Measurements from ENCODE around the gene BOLA3. TPM values are rescaled to one million over a fixed set of nuclear protein-coding genes. Genes with fewer than 3 reads are reported as not detected.
A peak's percentile ranks its signal among the peaks of the same experiment; 100 is the strongest.
"Not testable (repeated sequence)": the region's sequence is repeated elsewhere in the genome, so short reads cannot be mapped to it uniquely, and the experiment has no call there.

Gene BOLA3
- total RNA-seq, 1 experiment from 2014 or later: 79.7 TPM

GRCh38 chr2:74191596-74192380, 44.1 kb upstream of the BOLA3 start:
- Mint-ChIP-seq H3K36me3 (ENCODE audit: insufficient read depth, unreplicated experiment) (no peaks in the 10 kb centered on the region), H3K4me1 (ENCODE audit: low read depth, unreplicated experiment) (peaks cover 13% of the 10 kb centered on the region), H3K27me3 (ENCODE audit: insufficient read depth, unreplicated experiment) (no peaks in the 10 kb centered on the region), H3K9me3 (ENCODE audit: unreplicated experiment) (no peaks in the 10 kb centered on the region), H3K4me3 (ENCODE audit: unreplicated experiment) (no peak overlapping the region), H3K27ac (ENCODE audit: unreplicated experiment) (no peak overlapping the region)
- H3K36me3 ChIP-seq (ENCODE audit: control insufficient read depth, insufficient read depth, low read length): no peaks in the 10 kb centered on the region
- ChIA-PET CTCF (interaction anchor here (0.6 to 1.2 kb wide), 2 partner anchors 13 to 174 kb away, joined by 4 to 8 read pairs; partner anchors contain the start of gene MOB1A), POLR2A (interaction anchor here (1.7 kb wide), 1 partner anchor 13 kb away, joined by 8 read pairs; the partner anchor contains the start of gene MOB1A)
- intact Hi-C loops (cut with micrococcal nuclease; ENCODE audit: unreplicated experiment): no loop called here
- no peak for TF ChIP-seq CTCF (IDR thresholded peaks at IDR 0.05; ENCODE audit: insufficient read depth in 1 of 2, low read depth in 1 of 2, low read length in 1 of 2, severe bottlenecking in 1 of 2, unreplicated experiment in 1 of 2)
- no peaks in the 10 kb centered on the region for H3K9me3 ChIP-seq
- DNase-seq: peak in 1 of 2 experiments; percentile 12
- H3K4me3 ChIP-seq (ENCODE audit: low read depth, low read length): no peak overlapping the region
- peaks cover 7% of the 10 kb centered on the region; the same call in 1 of the 2 replicates for H3K4me1 ChIP-seq
- no TSS peak for BruUV-seq (replicated peaks)
- H3K27me3 ChIP-seq (replicated peaks; ENCODE audit: control insufficient read depth, insufficient read depth, low read length): no peaks in the 10 kb centered on the region

- TF ChIP-seq CTCF (IDR thresholded peaks at IDR 0.05; ENCODE audit: insufficient read depth in 1 of 2, low read depth in 1 of 2, low read length in 1 of 2, severe bottlenecking in 1 of 2, unreplicated experiment in 1 of 2): no peak
- ChIA-PET CTCF (interaction anchor here (0.6 to 0.7 kb wide), 2 partner anchors 9 to 10 kb away, joined by 3 read pairs; partner anchors contain the start of gene MOB1A), POLR2A (interaction anchor here (0.6 kb wide), 2 partner anchors 24 to 306 kb away, joined by 3 read pairs; no protein-coding TSS in a partner anchor)
- Histone ChIP-seq H3K9me3 (no peaks in the 10 kb centered on the region), H3K27me3 (replicated peaks; ENCODE audit: control insufficient read depth, insufficient read depth, low read length) (no peaks in the 10 kb centered on the region), H3K36me3 (ENCODE audit: control insufficient read depth, insufficient read depth, low read length) (no peaks in the 10 kb centered on the region), H3K4me3 (ENCODE audit: low read depth, low read length) (no peak overlapping the region), H3K4me1 (peaks cover 7% of the 10 kb centered on the region; the same call in 1 of the 2 replicates)
- Mint-ChIP-seq H3K9me3 (ENCODE audit: unreplicated experiment) (no peaks in the 10 kb centered on the region), H3K4me3 (ENCODE audit: unreplicated experiment) (no peak overlapping the region), H3K4me1 (ENCODE audit: low read depth, unreplicated experiment) (peaks cover 13% of the 10 kb centered on the region), H3K36me3 (ENCODE audit: insufficient read depth, unreplicated experiment) (no peaks in the 10 kb centered on the region), H3K27ac (ENCODE audit: unreplicated experiment) (no peak overlapping the region), H3K27me3 (ENCODE audit: insufficient read depth, unreplicated experiment) (peaks cover 3% of the 10 kb centered on the region)
- intact Hi-C loops (cut with micrococcal nuclease; ENCODE audit: unreplicated experiment): no loop called here
- no TSS peak for BruUV-seq (replicated peaks)
- DNase-seq: no peak
Measured at GRCh38 chr2:74188696-74189095, 41.0 kb upstream of the BOLA3 start.

- H3K36me3 ChIP-seq (ENCODE audit: control insufficient read depth, insufficient read depth, low read length): no peaks in the 10 kb centered on the region
- H3K9me3 ChIP-seq: no peaks in the 10 kb centered on the region
- BruUV-seq (replicated peaks): no TSS peak
- CTCF ChIA-PET: interaction anchor here (0.6 to 0.7 kb wide), 2 partner anchors 8 to 10 kb away, joined by 3 read pairs; partner anchors contain the start of gene MOB1A
- no peak overlapping the region for H3K4me3 Mint-ChIP-seq (ENCODE audit: unreplicated experiment)
- no peak overlapping the region for H3K27ac Mint-ChIP-seq (ENCODE audit: unreplicated experiment)
- POLR2A ChIA-PET: interaction anchor here (0.6 kb wide), 2 partner anchors 25 to 307 kb away, joined by 3 read pairs; no protein-coding TSS in a partner anchor
- H3K27me3 ChIP-seq (replicated peaks; ENCODE audit: control insufficient read depth, insufficient read depth, low read length): no peaks in the 10 kb centered on the region
- intact Hi-C loops (cut with micrococcal nuclease; ENCODE audit: unreplicated experiment): no loop called here
- no peaks in the 10 kb centered on the region for H3K9me3 Mint-ChIP-seq (ENCODE audit: unreplicated experiment)
- H3K36me3 Mint-ChIP-seq (ENCODE audit: insufficient read depth, unreplicated experiment): no peaks in the 10 kb centered on the region
- peaks cover 3% of the 10 kb centered on the region for H3K27me3 Mint-ChIP-seq (ENCODE audit: insufficient read depth, unreplicated experiment)
- H3K4me1 ChIP-seq: peaks cover 7% of the 10 kb centered on the region; the same call in 1 of the 2 replicates
- peaks cover 13% of the 10 kb centered on the region for H3K4me1 Mint-ChIP-seq (ENCODE audit: low read depth, unreplicated experiment)
- peak; percentile 44 to 58 for DNase-seq
- no peak overlapping the region for H3K4me3 ChIP-seq (ENCODE audit: low read depth, low read length)
- TF ChIP-seq CTCF (IDR thresholded peaks at IDR 0.05; ENCODE audit: insufficient read depth in 1 of 2, low read depth in 1 of 2, low read length in 1 of 2, severe bottlenecking in 1 of 2, unreplicated experiment in 1 of 2): no peak
Measured at GRCh38 chr2:74188018-74188601, 40.4 kb upstream of the BOLA3 start.

DNA sequence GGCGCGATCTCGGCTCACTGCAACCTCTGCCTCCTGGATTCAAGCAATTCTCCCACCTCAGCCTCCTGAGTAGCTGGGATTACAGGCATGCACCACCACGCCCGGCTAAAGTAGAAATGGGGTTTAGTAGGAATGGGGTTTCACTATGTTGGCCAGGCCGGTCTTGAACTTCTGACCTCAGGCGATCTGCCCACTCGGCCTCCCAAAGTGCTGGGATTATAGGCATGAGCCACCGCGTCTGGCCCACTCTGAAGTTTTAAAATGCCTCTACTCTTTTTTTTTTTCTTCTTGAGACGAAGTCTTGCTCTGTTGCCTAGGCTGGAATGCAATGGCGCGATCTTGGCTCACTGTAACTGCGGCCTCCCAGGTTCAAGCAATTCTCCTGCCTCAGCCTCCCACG, 39.0 kb upstream of the BOLA3 start:
- H3K4me1 Mint-ChIP-seq (ENCODE audit: low read depth, unreplicated experiment): peaks cover 13% of the 10 kb centered on the region
- H3K9me3 ChIP-seq; H3K4me3 Mint-ChIP-seq (ENCODE audit: unreplicated experiment); H3K27ac Mint-ChIP-seq (ENCODE audit: unreplicated experiment); H3K4me1 ChIP-seq; BruUV-seq (replicated peaks); H3K9me3 Mint-ChIP-seq (ENCODE audit: unreplicated experiment); H3K27me3 Mint-ChIP-seq (ENCODE audit: insufficient read depth, unreplicated experiment); POLR2A ChIA-PET; H3K27me3 ChIP-seq (replicated peaks; ENCODE audit: control insufficient read depth, insufficient read depth, low read length); intact Hi-C loops (cut with micrococcal nuclease; ENCODE audit: unreplicated experiment); H3K4me3 ChIP-seq (ENCODE audit: low read depth, low read length); H3K36me3 ChIP-seq (ENCODE audit: control insufficient read depth, insufficient read depth, low read length); H3K36me3 Mint-ChIP-seq (ENCODE audit: insufficient read depth, unreplicated experiment): not testable (repeated sequence)
- DNase-seq: peak in 1 of 2 experiments; percentile 7
- CTCF ChIA-PET: interaction anchor here (0.5 kb wide), 1 partner anchor 1143 kb away, joined by 3 read pairs; no protein-coding TSS in a partner anchor

Data from Caco-2 (cell line).